ENCODE measurements around the gene LOXL1.

Gene LOXL1

DNA sequence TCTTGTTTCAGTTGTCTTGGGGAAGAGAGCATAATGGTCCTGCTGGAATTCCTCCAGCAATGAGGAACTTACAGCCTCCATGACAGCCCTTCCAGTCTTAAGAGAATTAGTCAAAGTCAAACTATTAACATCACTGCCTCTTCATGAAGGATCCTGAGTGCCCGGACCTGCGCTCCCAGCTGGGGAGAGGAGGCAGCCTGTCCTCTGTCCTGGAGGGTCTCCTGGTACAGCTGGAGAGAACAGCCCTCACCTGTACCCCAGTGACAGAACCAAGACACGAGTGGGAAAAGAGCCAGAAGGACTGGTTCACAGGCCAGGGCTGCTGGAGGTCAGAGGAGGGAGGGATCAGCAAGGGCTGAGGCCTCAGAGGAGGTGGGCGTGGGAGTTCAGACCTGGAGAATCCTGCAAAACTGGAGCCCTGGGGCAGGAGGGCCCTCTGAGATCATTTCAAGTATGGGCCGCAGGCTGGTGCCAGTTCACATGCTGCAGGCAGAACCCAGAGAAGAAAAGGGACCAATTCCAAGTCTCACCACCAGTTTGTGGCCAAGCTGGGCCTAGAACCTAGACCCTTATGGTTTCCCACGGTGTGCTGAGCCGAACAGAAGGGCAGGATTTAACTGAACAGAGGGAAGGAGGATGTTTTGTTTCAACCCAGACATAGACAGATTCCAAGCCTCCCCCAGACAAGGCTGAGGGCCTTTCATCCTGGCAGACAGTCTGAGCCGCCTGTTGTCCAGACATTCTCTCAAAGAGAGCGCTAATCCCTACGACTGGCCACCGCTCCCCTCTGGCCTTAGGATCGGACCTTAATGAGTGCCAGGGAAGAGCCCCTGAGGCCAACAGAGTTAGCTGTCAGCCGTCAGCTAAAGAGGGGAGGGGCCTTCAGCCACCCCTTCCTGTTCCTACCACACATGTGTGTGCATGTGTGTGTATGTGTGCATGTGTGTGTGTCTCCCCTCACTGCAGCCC, 18.2 kb downstream of the LOXL1 start:
- no peak overlapping the region for H2AFZ ChIP-seq (ENCODE audit: low read depth, low read length)
- H4K20me1 ChIP-seq (ENCODE audit: insufficient read depth, low read length) = no peaks in the 10 kb centered on the region
- no peaks in the 10 kb centered on the region for H3K36me3 ChIP-seq (ENCODE audit: insufficient read depth, low read length)
- H3K4me3 ChIP-seq (ENCODE audit: low read depth in 1 of 2, low read length in 2 of 2) = no peak overlapping the region
- no peak overlapping the region for H3K27ac ChIP-seq (ENCODE audit: low read length)
- no peaks in the 10 kb centered on the region for H3K79me2 ChIP-seq (ENCODE audit: insufficient read depth, low read length)
- H3K4me1 ChIP-seq (ENCODE audit: insufficient read depth, low read length) = no peaks in the 10 kb centered on the region
- no peak overlapping the region for H3K4me2 ChIP-seq (ENCODE audit: insufficient read depth, low read length)
- no peak for TF ChIP-seq EZH2 (IDR thresholded peaks at IDR 0.05; ENCODE audit: borderline replicate concordance, low read depth, low read length, severe bottlenecking)
- TF ChIP-seq, protein P1, sequence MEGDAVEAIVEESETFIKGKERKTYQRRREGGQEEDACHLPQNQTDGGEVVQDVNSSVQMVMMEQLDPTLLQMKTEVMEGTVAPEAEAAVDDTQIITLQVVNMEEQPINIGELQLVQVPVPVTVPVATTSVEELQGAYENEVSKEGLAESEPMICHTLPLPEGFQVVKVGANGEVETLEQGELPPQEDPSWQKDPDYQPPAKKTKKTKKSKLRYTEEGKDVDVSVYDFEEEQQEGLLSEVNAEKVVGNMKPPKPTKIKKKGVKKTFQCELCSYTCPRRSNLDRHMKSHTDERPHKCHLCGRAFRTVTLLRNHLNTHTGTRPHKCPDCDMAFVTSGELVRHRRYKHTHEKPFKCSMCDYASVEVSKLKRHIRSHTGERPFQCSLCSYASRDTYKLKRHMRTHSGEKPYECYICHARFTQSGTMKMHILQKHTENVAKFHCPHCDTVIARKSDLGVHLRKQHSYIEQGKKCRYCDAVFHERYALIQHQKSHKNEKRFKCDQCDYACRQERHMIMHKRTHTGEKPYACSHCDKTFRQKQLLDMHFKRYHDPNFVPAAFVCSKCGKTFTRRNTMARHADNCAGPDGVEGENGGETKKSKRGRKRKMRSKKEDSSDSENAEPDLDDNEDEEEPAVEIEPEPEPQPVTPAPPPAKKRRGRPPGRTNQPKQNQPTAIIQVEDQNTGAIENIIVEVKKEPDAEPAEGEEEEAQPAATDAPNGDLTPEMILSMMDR (IDR thresholded peaks at IDR 0.05; ENCODE audit: borderline replicate concordance, extremely low read depth, low read length, poor library complexity, severe bottlenecking) = no peak
- DNase-seq = no peak
- peaks cover 3% of the 10 kb centered on the region for H3K27me3 ChIP-seq (ENCODE audit: insufficient read depth, low read length, poor library complexity)
- no peak for ATAC-seq (ENCODE audit: insufficient read depth, low read depth)
- H3K9me3 ChIP-seq (ENCODE audit: insufficient read depth, low read length, severe bottlenecking) = no peaks in the 10 kb centered on the region
- H3K9ac ChIP-seq (ENCODE audit: low read depth, low read length) = no peak overlapping the region

DNA sequence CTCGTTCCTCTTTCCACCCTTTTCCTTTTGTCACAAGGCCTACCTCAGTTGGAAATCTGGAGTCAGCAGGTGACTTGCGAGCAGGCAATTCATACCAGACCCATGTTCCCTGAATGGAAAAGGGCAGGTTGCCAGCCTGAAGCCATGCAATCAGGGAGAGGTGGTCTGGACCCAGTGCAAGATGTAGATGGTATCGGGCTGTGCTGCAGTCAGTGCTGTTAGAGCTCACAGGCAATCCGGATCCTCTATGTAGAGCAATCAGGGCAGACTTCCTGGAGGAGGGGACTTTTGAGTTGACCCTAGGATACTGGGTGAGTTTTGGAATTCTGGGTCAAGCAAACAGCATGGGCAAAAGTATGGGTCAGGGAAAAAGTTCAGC, 18.9 kb downstream of the LOXL1 start:
- Histone ChIP-seq H3K36me3 (ENCODE audit: insufficient read depth, low read length) (no peaks in the 10 kb centered on the region), H3K9ac (ENCODE audit: low read depth, low read length) (no peak overlapping the region), H3K4me3 (ENCODE audit: low read depth in 1 of 2, low read length in 2 of 2) (no peak overlapping the region), H2AFZ (ENCODE audit: low read depth, low read length) (no peak overlapping the region), H3K4me2 (ENCODE audit: insufficient read depth, low read length) (no peak overlapping the region), H3K4me1 (ENCODE audit: insufficient read depth, low read length) (no peaks in the 10 kb centered on the region), H3K79me2 (ENCODE audit: insufficient read depth, low read length) (no peaks in the 10 kb centered on the region), H3K9me3 (ENCODE audit: insufficient read depth, low read length, severe bottlenecking) (no peaks in the 10 kb centered on the region), H4K20me1 (ENCODE audit: insufficient read depth, low read length) (no peaks in the 10 kb centered on the region), H3K27ac (ENCODE audit: low read length) (no peak overlapping the region), H3K27me3 (ENCODE audit: insufficient read depth, low read length, poor library complexity) (peaks cover 3% of the 10 kb centered on the region)
- TF ChIP-seq, protein P1 (IDR thresholded peaks at IDR 0.05; ENCODE audit: borderline replicate concordance, extremely low read depth, low read length, poor library complexity, severe bottlenecking) = no peak
- TF ChIP-seq EZH2 (IDR thresholded peaks at IDR 0.05; ENCODE audit: borderline replicate concordance, low read depth, low read length, severe bottlenecking) = no peak
- DNase-seq (no peak), ATAC-seq (ENCODE audit: insufficient read depth, low read depth) (no peak)

DNA sequence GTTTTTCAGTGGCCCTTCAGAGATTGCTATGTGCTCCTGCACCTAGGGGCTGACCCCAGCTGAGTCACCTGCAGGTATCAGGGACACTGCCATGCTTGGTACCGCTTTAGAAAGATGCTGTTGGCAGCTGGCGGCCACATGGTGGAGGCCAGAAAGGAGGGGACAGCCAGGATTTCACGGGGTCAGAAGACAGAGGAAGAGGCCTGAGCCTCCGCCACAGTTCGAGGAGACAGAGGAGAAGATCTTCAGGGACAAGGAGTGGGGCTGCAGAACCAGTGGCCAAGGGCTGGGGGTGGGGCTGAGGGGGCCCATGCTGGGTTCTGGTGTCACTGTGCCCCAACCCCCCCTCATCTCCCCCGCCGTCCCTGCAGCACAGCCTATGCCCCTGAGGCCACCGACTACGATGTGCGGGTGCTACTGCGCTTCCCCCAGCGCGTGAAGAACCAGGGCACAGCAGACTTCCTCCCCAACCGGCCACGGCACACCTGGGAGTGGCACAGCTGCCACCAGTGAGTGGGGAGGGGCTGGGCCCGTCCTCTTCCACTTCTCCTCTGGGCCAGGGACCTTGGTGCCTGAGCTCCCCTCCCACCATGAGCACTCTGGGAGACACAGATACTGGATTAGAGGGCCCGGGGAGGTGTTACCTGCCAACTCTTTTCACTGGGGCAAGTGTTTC, 19.9 kb downstream of the LOXL1 start:
- Histone ChIP-seq H3K4me2 (ENCODE audit: insufficient read depth, low read length) (no peak overlapping the region), H3K4me1 (ENCODE audit: insufficient read depth, low read length) (no peaks in the 10 kb centered on the region)
- ATAC-seq (ENCODE audit: insufficient read depth, low read depth) = peak; percentile 57

More for the DNA sequence above, 19.9 kb downstream of the LOXL1 start:
- DNase-seq = peak; percentile 41
- no peak overlapping the region for H3K27ac ChIP-seq (ENCODE audit: low read length)
- no peak overlapping the region for H3K4me3 ChIP-seq (ENCODE audit: low read depth in 1 of 2, low read length in 2 of 2)
- no peaks in the 10 kb centered on the region for H3K9me3 ChIP-seq (ENCODE audit: insufficient read depth, low read length, severe bottlenecking)
- H3K9ac ChIP-seq (ENCODE audit: low read depth, low read length) = no peak overlapping the region
- TF ChIP-seq EZH2 (IDR thresholded peaks at IDR 0.05; ENCODE audit: borderline replicate concordance, low read depth, low read length, severe bottlenecking) = no peak
- TF ChIP-seq, protein P1 (IDR thresholded peaks at IDR 0.05; ENCODE audit: borderline replicate concordance, extremely low read depth, low read length, poor library complexity, severe bottlenecking) = no peak
- H4K20me1 ChIP-seq (ENCODE audit: insufficient read depth, low read length) = no peaks in the 10 kb centered on the region
- no peaks in the 10 kb centered on the region for H3K79me2 ChIP-seq (ENCODE audit: insufficient read depth, low read length)
- no peak overlapping the region for H2AFZ ChIP-seq (ENCODE audit: low read depth, low read length)
- peaks cover 3% of the 10 kb centered on the region for H3K27me3 ChIP-seq (ENCODE audit: insufficient read depth, low read length, poor library complexity)
- H3K36me3 ChIP-seq (ENCODE audit: insufficient read depth, low read length) = no peaks in the 10 kb centered on the region
